ENCODE measurements around the gene TPT1. TPM values are rescaled to one million over a fixed set of nuclear protein-coding genes. Genes with fewer than 3 reads are reported as not detected.
A peak's percentile ranks its signal among the peaks of the same experiment; 100 is the strongest.

Gene TPT1
- total and polyA plus RNA-seq, 8 donors = 2,995 to 4,358 (median 3,576) TPM

DNA sequence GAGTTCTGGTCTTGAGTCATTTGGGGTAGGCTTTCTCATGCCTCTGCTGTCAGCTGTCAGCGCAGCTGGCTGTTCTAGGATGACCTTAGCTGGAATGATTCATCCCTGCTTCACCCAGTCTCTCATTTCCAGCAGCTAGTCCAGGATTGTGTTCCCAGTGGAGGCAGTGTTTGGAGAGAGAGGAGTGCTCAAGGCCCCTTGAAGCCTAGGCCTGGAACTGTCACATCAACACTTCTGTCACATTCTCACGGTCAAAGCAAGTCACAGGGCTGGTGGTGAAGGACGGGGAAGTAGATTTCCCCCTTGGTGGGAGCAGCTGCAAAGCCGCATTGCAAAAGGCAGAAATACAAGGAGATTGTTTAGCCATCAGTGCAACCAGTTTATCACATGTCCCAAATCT lies 15.2 kb downstream of the TPT1 start:
- intact Hi-C loops (cut with DNase I) = no loop called here
- 28 to 41% methylated on average over 4 of the region's 4 CpGs for WGBS, 2 donors
- H3K36me3 ChIP-seq = no peaks in the 10 kb centered on the region
- no peak for TF ChIP-seq CTCF (IDR thresholded peaks at IDR 0.05)
- ATAC-seq = peak; percentile 90 to 93 (median 92)
- no peaks in the 10 kb centered on the region for H3K9me3 ChIP-seq
- peak overlapping the region; percentile 18 to 49 (median 29) for H3K27ac ChIP-seq
- peaks cover 0 to 18% (median 15%) of the 10 kb centered on the region in 3 donors for H3K4me1 ChIP-seq
- peak in 4 of 6 donors; percentile 53 to 81 (median 74) for DNase-seq
- FAIRE-seq = no peak
- H3K27me3 ChIP-seq = no peaks in the 10 kb centered on the region
- no peak overlapping the region for H3K4me3 ChIP-seq

DNA sequence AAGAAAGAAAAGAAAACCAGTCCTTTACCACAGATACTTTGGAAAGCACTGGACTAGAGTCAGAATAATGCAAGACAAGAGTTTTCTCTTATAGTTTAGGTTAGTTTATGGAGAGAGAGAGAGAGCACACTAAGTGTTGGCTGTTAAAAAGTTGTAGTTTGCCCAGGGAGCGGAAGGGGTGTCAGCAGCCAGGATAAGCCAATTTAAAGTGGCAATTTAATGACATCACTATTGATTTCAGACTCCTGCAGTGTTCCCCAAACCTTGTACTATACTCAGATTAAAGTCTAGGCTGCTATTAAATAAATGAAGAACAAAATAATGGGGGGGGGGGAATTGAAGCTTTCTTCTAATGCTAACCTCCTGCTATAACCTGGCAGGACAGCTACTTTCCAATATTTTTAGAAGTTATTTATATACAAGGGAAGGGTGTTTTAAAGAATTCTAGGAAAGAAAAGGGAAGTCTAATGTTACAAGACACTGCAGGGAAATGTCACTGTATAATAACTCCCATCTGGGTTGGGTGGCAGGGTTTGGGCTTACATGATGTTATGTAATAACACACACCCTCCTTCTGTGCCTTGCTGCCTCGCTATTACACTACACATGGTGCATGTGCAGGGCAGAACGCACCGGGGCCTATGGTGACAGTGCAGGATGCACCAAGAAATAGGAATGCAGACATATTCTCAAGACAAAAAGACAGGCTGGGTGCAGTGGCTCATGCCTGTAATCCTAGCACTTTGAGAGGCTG lies 19.9 kb downstream of the TPT1 start:
- no peaks in the 10 kb centered on the region for H3K27me3 ChIP-seq
- no peak for TF ChIP-seq CTCF (IDR thresholded peaks at IDR 0.05)
- WGBS, 2 donors = 68% methylated on average over 4 of the region's 4 CpGs
- H3K4me1 ChIP-seq = peaks cover 5 to 10% (median 9%) of the 10 kb centered on the region in 3 donors
- no peaks in the 10 kb centered on the region for H3K36me3 ChIP-seq
- H3K4me3 ChIP-seq = no peak overlapping the region
- intact Hi-C loops (cut with DNase I) = no loop called here
- no peak for FAIRE-seq
- H3K27ac ChIP-seq = no peak overlapping the region
- no peak for DNase-seq
- peak in 1 of 4 donors; percentile 5 for ATAC-seq
- H3K9me3 ChIP-seq = no peaks in the 10 kb centered on the region

DNA sequence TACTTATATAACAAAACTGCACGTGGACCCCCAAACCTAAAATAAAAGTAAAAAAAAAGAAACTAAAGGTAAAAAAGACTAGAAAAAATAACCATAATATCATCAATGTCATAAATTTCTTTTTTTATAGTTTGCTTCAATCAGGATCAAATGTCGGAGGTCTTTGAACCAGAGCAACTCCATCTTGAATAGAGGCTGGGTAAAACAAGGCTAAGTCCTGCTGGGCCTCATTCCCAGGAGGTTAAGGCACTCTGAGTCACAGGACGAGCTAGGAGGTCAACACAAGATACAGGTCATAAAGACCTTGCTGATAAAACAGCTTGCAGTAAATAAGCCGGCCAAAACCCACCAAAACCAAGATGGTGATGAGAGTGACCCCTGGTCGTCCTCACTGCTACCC lies 24.0 kb downstream of the TPT1 start:
- no peak for FAIRE-seq

GRCh38 chr13:45316338-45316737 lies 24.6 kb downstream of the TPT1 start:
- intact Hi-C loops (cut with DNase I) = no loop called here
- no peaks in the 10 kb centered on the region for H3K36me3 ChIP-seq
- ATAC-seq (peak; percentile 71 to 85 (median 80)), FAIRE-seq (no peak), DNase-seq (no peak)
- 7 to 11% methylated on average over 6 of the region's 6 CpGs for WGBS, 2 donors
- no peaks in the 10 kb centered on the region for H3K9me3 ChIP-seq
- H3K27me3 ChIP-seq = no peaks in the 10 kb centered on the region
- H3K4me3 ChIP-seq = peak overlapping the region in 2 of 4 donors; percentile 26 to 29
- peaks cover 0 to 14% (median 5%) of the 10 kb centered on the region in 3 donors for H3K4me1 ChIP-seq
- H3K27ac ChIP-seq = peak overlapping the region in 2 of 4 donors; percentile 37 to 75
- no peak for TF ChIP-seq CTCF (IDR thresholded peaks at IDR 0.05)

More for the DNA sequence above, 24.0 kb downstream of the TPT1 start:
- 78 to 79% methylated on average over 5 of the region's 5 CpGs for WGBS, 2 donors
- Histone ChIP-seq H3K36me3 (no peaks in the 10 kb centered on the region), H3K4me3 (no peak overlapping the region), H3K9me3 (no peaks in the 10 kb centered on the region), H3K27ac (peak overlapping the region in 2 of 4 donors; percentile 37 to 75), H3K27me3 (no peaks in the 10 kb centered on the region), H3K4me1 (peaks cover 0 to 14% (median 5%) of the 10 kb centered on the region in 3 donors)
- ATAC-seq (no peak), DNase-seq (no peak)
- intact Hi-C loops (cut with DNase I) = no loop called here
- TF ChIP-seq CTCF (IDR thresholded peaks at IDR 0.05) = no peak

All from pancreas (tissue), 10 donors.